ENCODE measurements around the gene VMAC. TPM values are rescaled to one million over a fixed set of nuclear protein-coding genes. Genes with fewer than 3 reads are reported as not detected.

Gene VMAC
- total and polyA plus RNA-seq, 2 of the 13 experiments (the other 11 are each of a cell fraction or from before 2014, with no cell fraction given), result 2.4 TPM

- TF ChIP-seq, protein P1, sequence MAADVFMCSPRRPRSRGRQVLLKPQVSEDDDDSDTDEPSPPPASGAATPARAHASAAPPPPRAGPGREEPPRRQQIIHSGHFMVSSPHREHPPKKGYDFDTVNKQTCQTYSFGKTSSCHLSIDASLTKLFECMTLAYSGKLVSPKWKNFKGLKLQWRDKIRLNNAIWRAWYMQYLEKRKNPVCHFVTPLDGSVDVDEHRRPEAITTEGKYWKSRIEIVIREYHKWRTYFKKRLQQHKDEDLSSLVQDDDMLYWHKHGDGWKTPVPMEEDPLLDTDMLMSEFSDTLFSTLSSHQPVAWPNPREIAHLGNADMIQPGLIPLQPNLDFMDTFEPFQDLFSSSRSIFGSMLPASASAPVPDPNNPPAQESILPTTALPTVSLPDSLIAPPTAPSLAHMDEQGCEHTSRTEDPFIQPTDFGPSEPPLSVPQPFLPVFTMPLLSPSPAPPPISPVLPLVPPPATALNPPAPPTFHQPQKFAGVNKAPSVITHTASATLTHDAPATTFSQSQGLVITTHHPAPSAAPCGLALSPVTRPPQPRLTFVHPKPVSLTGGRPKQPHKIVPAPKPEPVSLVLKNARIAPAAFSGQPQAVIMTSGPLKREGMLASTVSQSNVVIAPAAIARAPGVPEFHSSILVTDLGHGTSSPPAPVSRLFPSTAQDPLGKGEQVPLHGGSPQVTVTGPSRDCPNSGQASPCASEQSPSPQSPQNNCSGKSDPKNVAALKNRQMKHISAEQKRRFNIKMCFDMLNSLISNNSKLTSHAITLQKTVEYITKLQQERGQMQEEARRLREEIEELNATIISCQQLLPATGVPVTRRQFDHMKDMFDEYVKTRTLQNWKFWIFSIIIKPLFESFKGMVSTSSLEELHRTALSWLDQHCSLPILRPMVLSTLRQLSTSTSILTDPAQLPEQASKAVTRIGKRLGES (CRISPR knock-in tag; IDR thresholded peaks at IDR 0.05; ENCODE audit: borderline replicate concordance), result no peak; the same call in 1 of the 2 replicates
- TF ChIP-seq ZBTB21 (CRISPR knock-in tag; IDR thresholded peaks at IDR 0.05) (peak; percentile 58; the same call in 1 of the 2 replicates), ZNF383 (CRISPR knock-in tag; IDR thresholded peaks at IDR 0.05; ENCODE audit: borderline replicate concordance) (no peak), STAG1 (CRISPR knock-in tag; IDR thresholded peaks at IDR 0.05) (0 out of 2 replicates have a peak, but pooled peaks have one; percentile 14), ZNF83 (CRISPR knock-in tag; IDR thresholded peaks at IDR 0.05; ENCODE audit: borderline replicate concordance) (0 out of 2 replicates have a peak, but pooled peaks have one; percentile 64), ZFP37 (CRISPR knock-in tag; IDR thresholded peaks at IDR 0.05; ENCODE audit: borderline replicate concordance) (no peak; the same call in 1 of the 2 replicates), AGO1 (IDR thresholded peaks at IDR 0.05; ENCODE audit: low read depth, low read length, poor library complexity, severe bottlenecking) (no peak), KAT7 (CRISPR knock-in tag; IDR thresholded peaks at IDR 0.05; ENCODE audit: borderline replicate concordance) (peak; percentile 78; the same call in 1 of the 2 replicates), RFXANK (CRISPR knock-in tag; IDR thresholded peaks at IDR 0.05) (peak; percentile 74; the same call in 1 of the 2 replicates), ARID3A (IDR thresholded peaks at IDR 0.05; ENCODE audit: low read depth, low read length) (no peak), RBM22 (optimal IDR thresholded peaks at IDR 0.05; ENCODE audit: low read length) (no peak), DNMT1 (CRISPR knock-in tag; IDR thresholded peaks at IDR 0.05) (0 out of 2 replicates have a peak, but pooled peaks have one; percentile 66), RORA (CRISPR knock-in tag; IDR thresholded peaks at IDR 0.05) (no peak), ZSCAN20 (CRISPR knock-in tag; IDR thresholded peaks at IDR 0.05; ENCODE audit: borderline replicate concordance) (no peak), SMAD3 (CRISPR knock-in tag; IDR thresholded peaks at IDR 0.05) (peak; percentile 99), ZNF678 (CRISPR knock-in tag; IDR thresholded peaks at IDR 0.05) (no peak), ZNF274 (CRISPR knock-in tag; IDR thresholded peaks at IDR 0.05) (no peak)
- TF ChIP-seq, protein P2, sequence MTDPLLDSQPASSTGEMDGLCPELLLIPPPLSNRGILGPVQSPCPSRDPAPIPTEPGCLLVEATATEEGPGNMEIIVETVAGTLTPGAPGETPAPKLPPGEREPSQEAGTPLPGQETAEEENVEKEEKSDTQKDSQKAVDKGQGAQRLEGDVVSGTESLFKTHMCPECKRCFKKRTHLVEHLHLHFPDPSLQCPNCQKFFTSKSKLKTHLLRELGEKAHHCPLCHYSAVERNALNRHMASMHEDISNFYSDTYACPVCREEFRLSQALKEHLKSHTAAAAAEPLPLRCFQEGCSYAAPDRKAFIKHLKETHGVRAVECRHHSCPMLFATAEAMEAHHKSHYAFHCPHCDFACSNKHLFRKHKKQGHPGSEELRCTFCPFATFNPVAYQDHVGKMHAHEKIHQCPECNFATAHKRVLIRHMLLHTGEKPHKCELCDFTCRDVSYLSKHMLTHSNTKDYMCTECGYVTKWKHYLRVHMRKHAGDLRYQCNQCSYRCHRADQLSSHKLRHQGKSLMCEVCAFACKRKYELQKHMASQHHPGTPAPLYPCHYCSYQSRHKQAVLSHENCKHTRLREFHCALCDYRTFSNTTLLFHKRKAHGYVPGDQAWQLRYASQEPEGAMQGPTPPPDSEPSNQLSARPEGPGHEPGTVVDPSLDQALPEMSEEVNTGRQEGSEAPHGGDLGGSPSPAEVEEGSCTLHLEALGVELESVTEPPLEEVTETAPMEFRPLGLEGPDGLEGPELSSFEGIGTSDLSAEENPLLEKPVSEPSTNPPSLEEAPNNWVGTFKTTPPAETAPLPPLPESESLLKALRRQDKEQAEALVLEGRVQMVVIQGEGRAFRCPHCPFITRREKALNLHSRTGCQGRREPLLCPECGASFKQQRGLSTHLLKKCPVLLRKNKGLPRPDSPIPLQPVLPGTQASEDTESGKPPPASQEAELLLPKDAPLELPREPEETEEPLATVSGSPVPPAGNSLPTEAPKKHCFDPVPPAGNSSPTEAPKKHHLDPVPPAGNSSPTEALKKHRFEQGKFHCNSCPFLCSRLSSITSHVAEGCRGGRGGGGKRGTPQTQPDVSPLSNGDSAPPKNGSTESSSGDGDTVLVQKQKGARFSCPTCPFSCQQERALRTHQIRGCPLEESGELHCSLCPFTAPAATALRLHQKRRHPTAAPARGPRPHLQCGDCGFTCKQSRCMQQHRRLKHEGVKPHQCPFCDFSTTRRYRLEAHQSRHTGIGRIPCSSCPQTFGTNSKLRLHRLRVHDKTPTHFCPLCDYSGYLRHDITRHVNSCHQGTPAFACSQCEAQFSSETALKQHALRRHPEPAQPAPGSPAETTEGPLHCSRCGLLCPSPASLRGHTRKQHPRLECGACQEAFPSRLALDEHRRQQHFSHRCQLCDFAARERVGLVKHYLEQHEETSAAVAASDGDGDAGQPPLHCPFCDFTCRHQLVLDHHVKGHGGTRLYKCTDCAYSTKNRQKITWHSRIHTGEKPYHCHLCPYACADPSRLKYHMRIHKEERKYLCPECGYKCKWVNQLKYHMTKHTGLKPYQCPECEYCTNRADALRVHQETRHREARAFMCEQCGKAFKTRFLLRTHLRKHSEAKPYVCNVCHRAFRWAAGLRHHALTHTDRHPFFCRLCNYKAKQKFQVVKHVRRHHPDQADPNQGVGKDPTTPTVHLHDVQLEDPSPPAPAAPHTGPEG (CRISPR knock-in tag; IDR thresholded peaks at IDR 0.05), result no peak
Observed at GRCh38 chr19:5870986-5871394, 33.7 kb upstream of the VMAC start (continued).
